SK-N-SH (cell line): ENCODE measurements around the gene FNDC11. TPM values are rescaled to one million over a fixed set of nuclear protein-coding genes. Genes with fewer than 3 reads are reported as not detected.

ENCODE experiments used
- CTCF ChIA-PET: fragments of 300-600, 350-600 bp; formaldehyde crosslinking; extraction: SDS; loops from one replicate; lab custom pipeline; 2021; lab: Yijun Ruan, JAX
- POLR2A ChIA-PET: fragments of 350-600 bp; sonication (Branson Sonifier 250); formaldehyde crosslinking; extraction: SDS; loops from one replicate; lab custom pipeline; 2020; ENCODE audit warnings: antibody characterized with exemption, inconsistent platforms; lab: Yijun Ruan, JAX
- DNase-seq: peaks from one replicate; pipeline ENCODE4 v3.0.0; 2012
- H2AFZ ChIP-seq: fragments of 200-600 bp; sonication (generic); 2 replicates; pipeline ENCODE4 v1.8.1; 2016; ENCODE audit warnings: antibody characterized with exemption, mild to moderate bottlenecking, low read depth
- H3F3A ChIP-seq: fragments of 200-600 bp; sonication (generic); replicated peaks from 2 replicates; pipeline ENCODE3; 2016; ENCODE audit warnings: antibody characterized with exemption, mild to moderate bottlenecking; ENCODE audit not compliant: insufficient read depth
- H3K27ac ChIP-seq, 2 experiments: fragments of 200-500 bp in 1 of 2; fragments of 200-600 bp in 1 of 2; sonication (Bioruptor generic) in 1 of 2; sonication (generic), shearing (Covaris generic) in 1 of 2; 2 replicates each; pipeline versions ENCODE4 v1.5.1 to v1.6.1; 2014 to 2016; ENCODE audit warnings: low read depth in 2 of 2, inconsistent platforms in 1 of 2, low read length in 1 of 2, mild to moderate bottlenecking in 1 of 2, mixed read lengths in 1 of 2
- H3K27me3 ChIP-seq: fragments of 200-600 bp; sonication (generic), shearing (Covaris generic); 2 replicates; pipeline ENCODE4 v1.6.1; 2016; ENCODE audit warnings: mixed run types; ENCODE audit not compliant: insufficient read depth
- H3K36me3 ChIP-seq, 2 experiments: fragments of 200-500 bp in 1 of 2; fragments of 200-600 bp in 1 of 2; sonication (Bioruptor generic) in 1 of 2; sonication (generic) in 1 of 2; replicated peaks in 1 of 2; 2 replicates each; pipeline versions ENCODE3 to v1.5.1; 2014 to 2016; ENCODE audit warnings: low read length in 1 of 2, mild to moderate bottlenecking in 1 of 2; ENCODE audit not compliant: insufficient read depth in 2 of 2, control insufficient read depth in 1 of 2
- H3K4me1 ChIP-seq, 2 experiments: fragments of 200-500 bp in 1 of 2; fragments of 200-600 bp in 1 of 2; sonication (Bioruptor generic) in 1 of 2; sonication (generic), shearing (Covaris generic) in 1 of 2; 2 replicates each; pipeline versions ENCODE4 v1.5.1 to v1.6.1; 2014 to 2016; ENCODE audit warnings: low read depth in 1 of 2, low read length in 1 of 2, mixed run types in 1 of 2; ENCODE audit not compliant: insufficient read depth in 2 of 2, control insufficient read depth in 1 of 2
- H3K4me2 ChIP-seq: fragments of 200-600 bp; sonication (generic), shearing (Covaris generic); 2 replicates; pipeline ENCODE4 v1.6.1; 2017; ENCODE audit warnings: mixed run types
- H3K4me3 ChIP-seq, 2 experiments: fragments of 200-500 bp in 1 of 2; fragments of 200-600 bp in 1 of 2; sonication (Bioruptor generic) in 1 of 2; sonication (generic), shearing (Covaris generic) in 1 of 2; 2 replicates each; pipeline versions ENCODE4 v1.5.1 to v1.8.1; 2014 to 2016; ENCODE audit warnings: low read depth in 2 of 2, inconsistent platforms in 1 of 2, low read length in 1 of 2, mild to moderate bottlenecking in 1 of 2, mixed read lengths in 1 of 2, moderate library complexity in 1 of 2
- H3K79me2 ChIP-seq: fragments of 200-600 bp; sonication (generic); 2 replicates; pipeline ENCODE4 v1.8.1; 2017; ENCODE audit warnings: mild to moderate bottlenecking; ENCODE audit not compliant: insufficient read depth
- H3K9ac ChIP-seq: fragments of 200-600 bp; sonication (generic); 2 replicates; pipeline ENCODE4 v1.6.1; 2017; ENCODE audit warnings: mixed run types
- H3K9me2 ChIP-seq: fragments of 200-600 bp; sonication (generic); 2 replicates; pipeline ENCODE4 v1.6.1; 2017; ENCODE audit warnings: mixed run types
- H3K9me3 ChIP-seq: fragments of 200-600 bp; sonication (generic); 2 replicates; pipeline ENCODE4 v1.6.1; 2017; ENCODE audit warnings: mixed run types, mild to moderate bottlenecking, moderate library complexity
- H4K20me1 ChIP-seq: fragments of 200-600 bp; sonication (generic); 2 replicates; pipeline ENCODE4 v1.6.1; 2017; ENCODE audit warnings: mild to moderate bottlenecking, mixed run types; ENCODE audit not compliant: insufficient read depth
- FOXM1 ChIP-seq: IDR thresholded peaks from 2 replicates; pipeline ENCODE4 v1.4.0; 2012; ENCODE audit warnings: low read depth, mild to moderate bottlenecking
- GATA2 ChIP-seq: sonication (generic); formaldehyde crosslinking; IDR thresholded peaks from 2 replicates; pipeline ENCODE4 v1.5.0; 2020; ENCODE audit warnings: mild to moderate bottlenecking, missing genetic modification reagents
- RAD21 ChIP-seq: IDR thresholded peaks from 2 replicates; pipeline ENCODE4 v1.6.1; 2012; ENCODE audit warnings: mild to moderate bottlenecking, low read length
- RFX5 ChIP-seq: IDR thresholded peaks from 2 replicates; pipeline ENCODE4 v1.6.1; 2012; ENCODE audit warnings: mild to moderate bottlenecking, improper control_type of control experiment, low read length
- SIN3A ChIP-seq: IDR thresholded peaks from 2 replicates; pipeline ENCODE4 v1.6.1; 2012; ENCODE audit warnings: low read depth, mild to moderate bottlenecking, low read length, moderate library complexity, borderline replicate concordance
- TAF1 ChIP-seq: IDR thresholded peaks from 2 replicates; pipeline ENCODE4 v1.6.1; 2012; ENCODE audit warnings: low read depth, mild to moderate bottlenecking, low read length, moderate library complexity, borderline replicate concordance
- TEAD4 ChIP-seq: IDR thresholded peaks from 2 replicates; pipeline ENCODE4 v1.4.0; 2012; ENCODE audit warnings: mild to moderate bottlenecking, borderline replicate concordance; ENCODE audit not compliant: insufficient read depth
- WGBS: methylation state at CpG from one replicate; pipeline ENCODE4 v1.1.6; 2017; ENCODE audit warnings: low lambda C conversion rate; 5-methylcytosine and 5-hydroxymethylcytosine counted together
- polyA plus RNA-seq, 3 experiments: library from polyadenylated mRNA; depleted of rRNA; stranded (reverse); fragments of >200 nt; gene quantifications; 2 replicates each; pipeline ENCODE4 v1.2.3, GENCODE V29; 2012

FNDC11 gene
- polyA plus RNA-seq, 1 of the 3 experiments (the other 2 are of a cell fraction) = 5.5 TPM

GRCh38 chr20:63529180-63529860 is 24.6 kb upstream of the FNDC11 start:
- ChIA-PET CTCF (interaction anchor here (0.8 to 5.2 kb wide), 6 partner anchors 8 to 219 kb away, joined by 3 to 25 read pairs (median 3); no protein-coding TSS in a partner anchor), POLR2A (interaction anchor here (0.5 to 1.2 kb wide), 3 partner anchors 8 to 55 kb away, joined by 3 to 4 read pairs (median 4); partner anchors contain the start of gene PPDPF)
- H3K79me2 ChIP-seq = no peaks in the 10 kb centered on the region
- no peak overlapping the region for H2AFZ ChIP-seq
- no peaks in the 10 kb centered on the region for H3K4me1 ChIP-seq
- H3F3A ChIP-seq = peaks cover 29% of the 10 kb centered on the region
- no peak overlapping the region for H3K9ac ChIP-seq
- H4K20me1 ChIP-seq = peaks cover 14% of the 10 kb centered on the region; the same call in 1 of the 2 replicates
- H3K4me2 ChIP-seq = no peak overlapping the region
- H3K4me3 ChIP-seq = no peak overlapping the region
- no peaks in the 10 kb centered on the region for H3K9me2 ChIP-seq
- no peaks in the 10 kb centered on the region for H3K36me3 ChIP-seq
- WGBS = 82% methylated on average over 12 of the region's 27 CpGs
- no peaks in the 10 kb centered on the region for H3K27me3 ChIP-seq
- no peaks in the 10 kb centered on the region for H3K9me3 ChIP-seq
- TF ChIP-seq SIN3A = no peak
- no peak for TF ChIP-seq TAF1
- no peak for TF ChIP-seq GATA2 (CRISPR knock-in tag)
- TF ChIP-seq RAD21 = no peak
- no peak overlapping the region for H3K27ac ChIP-seq
- peak; percentile 24 for DNase-seq

- H2AFZ ChIP-seq = no peak overlapping the region
- H3K9ac ChIP-seq = no peak overlapping the region
- no peaks in the 10 kb centered on the region for H3K9me2 ChIP-seq
- H3K4me2 ChIP-seq = no peak overlapping the region
- H3F3A ChIP-seq = peaks cover 21% of the 10 kb centered on the region
- H3K27ac ChIP-seq = no peak overlapping the region
- peaks cover 6% of the 10 kb centered on the region; the same call in 1 of the 2 replicates for H4K20me1 ChIP-seq
- no peaks in the 10 kb centered on the region for H3K4me1 ChIP-seq
- no peaks in the 10 kb centered on the region for H3K27me3 ChIP-seq
- ChIA-PET POLR2A (interaction anchor here (1.1 to 1.2 kb wide), 2 partner anchors 9 to 28 kb away, joined by 3 to 4 read pairs; partner anchors contain the start of gene PPDPF), CTCF (interaction anchor here (1.1 to 5.2 kb wide), 4 partner anchors 9 to 60 kb away, joined by 3 to 25 read pairs (median 10); no protein-coding TSS in a partner anchor)
- 86% methylated on average over 19 of the region's 39 CpGs for WGBS
- no peak overlapping the region for H3K4me3 ChIP-seq
- no peaks in the 10 kb centered on the region for H3K9me3 ChIP-seq
- TF ChIP-seq TEAD4 (no peak), RAD21 (no peak), RFX5 (no peak)
- DNase-seq = peak; percentile 35
- H3K36me3 ChIP-seq = no peaks in the 10 kb centered on the region
- H3K79me2 ChIP-seq = no peaks in the 10 kb centered on the region
Observed at GRCh38 chr20:63529861-63530787, 23.8 kb upstream of the FNDC11 start.

GRCh38 chr20:63530788-63531160 is 23.2 kb upstream of the FNDC11 start:
- 91% methylated on average over 9 of the region's 14 CpGs for WGBS
- Histone ChIP-seq H3K36me3 (no peaks in the 10 kb centered on the region), H2AFZ (no peak overlapping the region), H3K9me3 (no peaks in the 10 kb centered on the region), H3K27me3 (no peaks in the 10 kb centered on the region), H3K27ac (no peak overlapping the region), H3K4me1 (no peaks in the 10 kb centered on the region; a peak in 1 of 4 replicates), H3F3A (peaks cover 17% of the 10 kb centered on the region), H3K9me2 (no peaks in the 10 kb centered on the region), H3K4me2 (no peak overlapping the region), H4K20me1 (0 out of 2 replicates have a peak, but pooled peaks cover 4% of the 10 kb centered on the region), H3K4me3 (no peak overlapping the region), H3K9ac (no peak overlapping the region), H3K79me2 (no peaks in the 10 kb centered on the region)
- CTCF ChIA-PET = interaction anchor here (3.7 to 5.2 kb wide), 2 partner anchors 8 to 34 kb away, joined by 17 to 25 read pairs; no protein-coding TSS in a partner anchor
- TF ChIP-seq TEAD4 = no peak
- no peak for TF ChIP-seq RFX5
- TF ChIP-seq FOXM1 = no peak
- peak; percentile 23 for DNase-seq
- POLR2A ChIA-PET = no interaction called here
